Mesendoderm (in vitro differentiated cells): ENCODE measurements around the gene SPEG.

Source experiments
- DNase-seq: peaks from one replicate; pipeline ENCODE4 v3.0.0; 2013
- H2AK5ac ChIP-seq: 2 replicates; pipeline ENCODE4 v1.6.1; 2013; ENCODE audit warnings: low read length, inconsistent platforms
- H2BK120ac ChIP-seq: 2 replicates; pipeline ENCODE4 v1.6.1; 2013; ENCODE audit warnings: low read depth, mild to moderate bottlenecking, low read length, moderate library complexity, mixed read lengths
- H2BK15ac ChIP-seq: replicated peaks from 2 replicates; pipeline ENCODE4 v1.6.1; 2013; ENCODE audit warnings: low read depth, mild to moderate bottlenecking, moderate library complexity
- H2BK5ac ChIP-seq: 2 replicates; pipeline ENCODE4 v1.6.1; 2013; ENCODE audit warnings: low read length, inconsistent platforms
- H3K18ac ChIP-seq: 2 replicates; pipeline ENCODE4 v1.6.1; 2013; ENCODE audit warnings: mild to moderate bottlenecking, low read length, mixed read lengths
- H3K23ac ChIP-seq: one replicate; pipeline ENCODE4 v1.6.1; 2013; ENCODE audit warnings: low read length
- H3K27ac ChIP-seq: 2 replicates; pipeline ENCODE4 v1.5.1; 2013; ENCODE audit warnings: low read depth, mild to moderate bottlenecking, inconsistent platforms, low read length, moderate library complexity
- H3K27me3 ChIP-seq: 2 replicates; pipeline ENCODE4 v1.6.1; 2013; ENCODE audit warnings: low read length, control low read depth, mild to moderate bottlenecking, inconsistent platforms; ENCODE audit not compliant: insufficient read depth, poor library complexity
- H3K36me3 ChIP-seq: 2 replicates; pipeline ENCODE4 v1.6.1; 2013; ENCODE audit warnings: low read length, inconsistent platforms; ENCODE audit not compliant: control insufficient read depth, insufficient read depth
- H3K4ac ChIP-seq: one replicate; pipeline ENCODE4 v1.6.1; 2013; ENCODE audit warnings: low read depth, mild to moderate bottlenecking, low read length, moderate library complexity
- H3K4me1 ChIP-seq: 2 replicates; pipeline ENCODE4 v1.6.1; 2013; ENCODE audit warnings: low read depth, low read length, inconsistent platforms; ENCODE audit not compliant: control insufficient read depth
- H3K4me2 ChIP-seq: 2 replicates; pipeline ENCODE4 v1.6.1; 2013; ENCODE audit warnings: low read length
- H3K4me3 ChIP-seq: 2 replicates; pipeline ENCODE4 v1.5.1; 2013; ENCODE audit warnings: mild to moderate bottlenecking, low read length
- H3K56ac ChIP-seq: one replicate; pipeline ENCODE4 v1.6.1; 2013; ENCODE audit warnings: low read length
- H3K79me1 ChIP-seq: 2 replicates; pipeline ENCODE4 v1.6.1; 2013; ENCODE audit warnings: low read length, inconsistent platforms
- H3K79me2 ChIP-seq: 2 replicates; pipeline ENCODE4 v1.6.1; 2013; ENCODE audit warnings: mild to moderate bottlenecking, low read length; ENCODE audit not compliant: control insufficient read depth, insufficient read depth
- H3K9ac ChIP-seq: 2 replicates; pipeline ENCODE4 v1.6.1; 2013; ENCODE audit warnings: low read length, inconsistent platforms
- H4K5ac ChIP-seq: one replicate; pipeline ENCODE4 v1.6.1; 2013; ENCODE audit warnings: low read length
- H4K8ac ChIP-seq: one replicate; pipeline ENCODE4 v1.6.1; 2013; ENCODE audit warnings: low read depth, mild to moderate bottlenecking, control low read depth, low read length, moderate library complexity
- WGBS: extraction: QIAGEN DNeasy Blood & Tissue Kit; methylation state at CpG from one replicate; pipeline ENCODE4 v1.1.7; 2013; ENCODE audit warnings: low lambda C conversion rate, missing lambda C conversion rate; ENCODE audit not compliant: insufficient coverage; ENCODE audit errors: extremely low coverage; 5-methylcytosine and 5-hydroxymethylcytosine counted together

The SPEG gene

DNA sequence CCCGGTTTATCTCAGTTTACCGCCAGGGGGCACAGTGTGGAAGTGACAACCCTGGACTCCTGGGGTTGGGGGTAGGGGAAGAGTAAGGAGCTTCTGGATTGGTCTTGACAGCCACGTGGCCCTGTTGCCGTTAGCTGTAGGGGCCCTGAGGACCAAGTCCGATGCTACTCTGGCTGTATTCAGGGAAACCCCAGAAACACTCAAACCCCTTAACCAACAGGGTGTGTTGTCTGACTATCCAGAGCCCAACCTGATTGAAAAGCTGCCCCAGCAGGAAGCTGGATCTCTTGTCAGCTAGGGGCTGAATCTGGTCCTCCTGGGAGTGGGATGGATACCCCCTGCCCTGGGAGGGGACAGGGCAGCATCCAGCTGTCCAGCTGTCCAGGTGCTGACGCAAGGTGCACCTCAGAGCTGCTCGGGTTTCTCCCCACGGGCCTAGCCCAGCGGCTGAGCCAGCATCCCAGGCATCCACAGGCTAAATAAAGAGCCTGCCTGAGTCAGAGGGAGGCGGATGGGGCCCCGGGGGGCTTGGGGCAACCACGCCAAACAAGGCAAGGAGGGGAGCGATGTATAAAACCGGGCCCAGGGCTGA lies 61.0 kb downstream of the SPEG start:
- Histone ChIP-seq H3K56ac (no peak overlapping the region), H3K18ac (no peak overlapping the region), H3K9ac (no peak overlapping the region), H3K4me2 (no peak overlapping the region), H3K79me1 (peaks cover 2% of the 10 kb centered on the region), H3K4me3 (no peak overlapping the region), H3K27me3 (peaks cover 20% of the 10 kb centered on the region), H2BK5ac (no peak overlapping the region), H3K4me1 (peaks cover 17% of the 10 kb centered on the region), H2BK120ac (no peak overlapping the region), H3K4ac (no peak overlapping the region), H4K8ac (no peak overlapping the region), H3K36me3 (no peaks in the 10 kb centered on the region), H3K23ac (no peak overlapping the region), H4K5ac (no peak overlapping the region), H3K27ac (no peak overlapping the region), H3K79me2 (no peaks in the 10 kb centered on the region), H2BK15ac (no peak overlapping the region), H2AK5ac (no peak overlapping the region)
- peak; percentile 92 for DNase-seq
- WGBS = no CpG with 5 or more reads among the region's 14 CpGs

DNA sequence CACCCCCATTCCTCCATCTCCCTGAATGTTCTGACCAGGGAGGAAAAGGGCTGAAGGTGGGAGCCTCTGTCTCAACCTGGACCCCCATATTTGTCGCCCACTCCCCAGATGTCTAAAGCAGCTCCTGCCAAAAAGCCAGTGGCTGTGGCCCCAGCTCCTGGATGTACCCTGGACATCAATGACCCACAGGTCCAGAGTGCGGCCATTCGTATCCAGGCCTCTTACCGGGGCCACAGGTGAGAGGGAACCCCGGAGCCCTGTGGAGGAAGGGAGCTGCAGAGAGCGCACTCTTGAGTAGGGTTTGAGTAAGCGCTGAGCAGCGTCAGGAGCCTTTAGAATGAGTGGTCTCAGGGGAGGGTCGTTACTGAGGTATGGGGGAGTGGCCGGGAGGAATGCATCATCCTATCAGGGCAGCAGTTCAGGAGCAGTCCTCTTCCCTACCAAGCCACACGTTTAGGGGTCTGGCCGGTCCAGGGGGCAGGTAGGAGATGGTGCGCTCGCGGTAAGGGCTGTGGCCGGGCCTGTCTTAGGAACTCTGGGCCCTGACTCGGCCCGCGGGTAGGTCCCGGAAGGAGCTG lies 61.7 kb downstream of the SPEG start:
- no peak overlapping the region for H3K23ac ChIP-seq
- H3K27ac ChIP-seq = no peak overlapping the region
- H2BK120ac ChIP-seq = no peak overlapping the region
- H3K4ac ChIP-seq = no peak overlapping the region
- peak overlapping the region; percentile 6 for H3K4me2 ChIP-seq
- no peak for DNase-seq
- H3K4me3 ChIP-seq = no peak overlapping the region
- H3K36me3 ChIP-seq = no peaks in the 10 kb centered on the region
- H3K9ac ChIP-seq = no peak overlapping the region
- no peak overlapping the region for H2AK5ac ChIP-seq
- no peak overlapping the region for H2BK5ac ChIP-seq
- peaks cover 2% of the 10 kb centered on the region for H3K79me1 ChIP-seq
- no peaks in the 10 kb centered on the region for H3K79me2 ChIP-seq
- no peak overlapping the region for H4K8ac ChIP-seq
- H4K5ac ChIP-seq = no peak overlapping the region
- no peak overlapping the region for H2BK15ac ChIP-seq
- no peak overlapping the region for H3K18ac ChIP-seq
- H3K4me1 ChIP-seq = peaks cover 17% of the 10 kb centered on the region
- H3K27me3 ChIP-seq = peaks cover 20% of the 10 kb centered on the region
- H3K56ac ChIP-seq = no peak overlapping the region
- no CpG with 5 or more reads among the region's 20 CpGs for WGBS

DNA sequence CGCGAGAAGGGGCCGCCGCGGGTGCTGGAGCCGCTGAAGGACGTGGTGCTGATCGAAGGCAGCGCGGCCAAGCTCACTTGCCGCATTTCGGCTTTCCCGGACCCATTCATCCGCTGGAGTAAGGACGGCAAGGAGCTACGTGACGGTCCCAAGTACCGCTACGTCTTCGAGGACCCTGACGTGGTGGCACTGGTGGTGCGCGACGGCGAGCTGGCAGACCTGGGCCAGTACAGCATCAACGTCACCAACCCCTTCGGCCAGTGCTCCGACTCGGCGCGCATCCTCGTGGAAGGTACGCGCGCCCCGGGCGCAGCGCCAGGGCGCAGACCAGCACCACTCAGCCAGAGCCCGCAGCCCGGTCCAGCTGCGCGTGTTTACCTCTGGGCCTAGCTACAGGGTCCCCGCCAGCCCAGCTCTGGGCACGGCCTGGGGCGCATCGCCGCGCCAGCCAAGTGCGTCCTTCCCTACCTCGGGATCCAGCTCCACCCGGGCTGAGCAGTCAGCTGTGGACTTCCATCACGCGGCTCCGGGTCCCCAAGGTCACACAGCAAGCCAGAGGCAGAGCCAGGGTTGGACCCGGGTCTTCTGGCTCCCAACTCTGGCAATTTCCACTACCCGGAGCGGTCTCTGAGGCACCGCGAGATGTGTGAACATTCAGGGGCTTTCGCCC lies 62.3 kb downstream of the SPEG start:
- peak overlapping the region; percentile 29 for H3K23ac ChIP-seq
- peaks cover 17% of the 10 kb centered on the region for H3K4me1 ChIP-seq
- no peak overlapping the region for H3K4me3 ChIP-seq
- peaks cover 2% of the 10 kb centered on the region for H3K79me1 ChIP-seq
- H3K36me3 ChIP-seq = no peaks in the 10 kb centered on the region
- no peak overlapping the region for H2BK15ac ChIP-seq
- no peak overlapping the region for H3K27ac ChIP-seq
- H3K18ac ChIP-seq = no peak overlapping the region
- H3K27me3 ChIP-seq = peaks cover 20% of the 10 kb centered on the region
- WGBS = no CpG with 5 or more reads among the region's 61 CpGs
- H4K8ac ChIP-seq = no peak overlapping the region
- peak overlapping the region; percentile 6 for H3K4me2 ChIP-seq
- no peak overlapping the region for H3K56ac ChIP-seq
- no peak overlapping the region for H3K4ac ChIP-seq
- no peak for DNase-seq
- H2AK5ac ChIP-seq = no peak overlapping the region
- H3K9ac ChIP-seq = peak overlapping the region; percentile 4
- H3K79me2 ChIP-seq = no peaks in the 10 kb centered on the region
- H4K5ac ChIP-seq = no peak overlapping the region
- H2BK5ac ChIP-seq = no peak overlapping the region
- no peak overlapping the region for H2BK120ac ChIP-seq

DNA sequence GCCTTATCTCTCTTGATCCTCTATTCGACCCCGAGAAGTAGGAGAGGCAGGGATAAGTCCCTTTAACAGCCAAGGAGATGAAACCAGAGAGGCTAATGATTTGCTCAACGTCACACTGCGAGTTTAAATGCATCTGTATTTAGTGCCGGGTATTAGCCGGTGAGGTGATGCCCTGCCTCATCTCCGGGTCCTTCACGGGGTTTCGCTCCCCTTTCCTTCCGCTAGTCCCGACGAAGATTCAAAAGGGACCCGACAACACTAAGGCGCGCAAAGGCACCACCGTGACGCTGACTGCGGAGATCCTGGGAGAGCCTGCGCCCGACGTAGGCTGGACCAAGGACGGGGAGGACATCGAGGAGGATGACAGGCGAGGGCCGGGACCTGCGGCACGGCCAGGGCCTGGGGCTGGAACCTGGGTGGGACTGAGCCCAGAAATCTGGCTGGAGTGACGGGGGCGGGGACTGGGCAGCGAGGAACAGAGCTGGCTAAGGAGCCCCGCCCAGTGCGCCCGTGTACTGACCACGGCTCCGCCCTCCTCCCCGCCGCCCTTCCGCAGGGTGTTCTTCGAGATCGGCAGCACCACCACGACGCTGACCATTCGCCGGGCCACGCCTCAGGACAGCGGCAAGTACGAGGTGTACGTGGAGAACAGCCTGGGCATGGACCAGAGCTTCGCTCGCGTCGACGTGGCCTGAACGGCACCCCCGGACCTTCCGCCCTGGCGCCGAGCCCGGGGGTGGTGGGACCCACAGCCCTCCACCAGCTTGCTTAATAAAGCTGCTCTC lies 63.0 kb downstream of the SPEG start:
- H3K4ac ChIP-seq = no peak overlapping the region
- peak overlapping the region; percentile 61 for H3K9ac ChIP-seq
- no peak overlapping the region for H2BK5ac ChIP-seq
- H3K23ac ChIP-seq = peak overlapping the region; percentile 25
- no peak overlapping the region for H2BK120ac ChIP-seq
- peak overlapping the region; percentile 56 for H3K4me2 ChIP-seq
- no peak for DNase-seq
- H3K79me2 ChIP-seq = no peaks in the 10 kb centered on the region
- no peak overlapping the region for H4K8ac ChIP-seq
- peak overlapping the region; percentile 85 for H3K56ac ChIP-seq
- no peak overlapping the region for H3K18ac ChIP-seq
- peaks cover 20% of the 10 kb centered on the region for H3K27me3 ChIP-seq
- peak overlapping the region; percentile 25 for H3K27ac ChIP-seq
- peaks cover 2% of the 10 kb centered on the region for H3K79me1 ChIP-seq
- no CpG with 5 or more reads among the region's 59 CpGs for WGBS
- no peaks in the 10 kb centered on the region for H3K36me3 ChIP-seq
- peak overlapping the region; percentile 16 for H3K4me3 ChIP-seq
- no peak overlapping the region for H4K5ac ChIP-seq
- peaks cover 17% of the 10 kb centered on the region for H3K4me1 ChIP-seq
- H2BK15ac ChIP-seq = no peak overlapping the region
- H2AK5ac ChIP-seq = no peak overlapping the region

DNA sequence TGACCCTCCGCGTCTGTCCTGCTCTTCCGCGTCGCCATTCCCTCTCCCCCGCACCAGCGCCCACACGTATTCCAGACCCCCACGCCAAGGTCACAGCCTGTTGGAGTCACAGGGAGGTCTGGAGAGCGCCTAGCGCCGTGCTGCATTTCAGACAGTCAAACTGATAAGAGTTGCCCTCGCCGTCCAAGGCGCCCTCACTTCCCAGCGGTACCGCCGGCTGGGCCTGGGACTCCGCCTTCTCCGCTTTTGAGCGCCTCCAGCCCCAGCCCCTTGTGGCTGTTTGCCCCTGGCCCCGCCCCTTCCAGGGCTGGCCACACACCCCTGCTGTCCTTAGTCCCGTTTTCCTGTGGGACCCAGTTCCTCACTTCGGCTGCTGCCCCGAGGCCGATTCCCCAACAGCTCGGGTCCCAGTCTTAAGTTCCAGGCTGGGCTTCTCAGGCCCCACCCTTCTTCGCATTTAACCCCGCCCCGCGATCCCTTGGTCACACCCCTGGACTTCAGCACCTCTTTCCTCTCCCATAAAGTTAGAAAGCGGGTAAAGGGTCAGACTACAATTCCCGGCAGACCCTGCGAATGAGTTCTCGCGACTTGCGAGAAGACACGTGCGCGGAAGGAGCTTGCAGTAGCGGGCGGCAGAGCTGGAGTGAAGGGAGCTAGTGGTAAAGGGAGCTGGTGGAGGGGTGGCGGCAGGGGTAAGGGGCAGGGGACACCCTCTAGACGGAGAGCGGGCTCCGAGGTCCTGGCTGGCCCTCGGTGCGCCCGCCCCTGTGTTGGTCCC lies 63.8 kb downstream of the SPEG start, which contains the start of gene GMPPA:
GMPPA (plus strand) TSS at position 612 of the 778 bp plus-strand sequence. CDS start 1,085 bp downstream, outside the sequence.
- Histone ChIP-seq H2BK120ac (no peak within 1 kb of the TSS), H3K4me1 (peaks cover 17% of the 10 kb centered on the region), H3K4me2 (peak within 1 kb of the TSS; percentile 73), H4K8ac (no peak within 1 kb of the TSS), H3K27me3 (peaks cover 20% of the 10 kb centered on the region), H3K56ac (peak within 1 kb of the TSS; percentile 96), H3K4me3 (peak within 1 kb of the TSS; percentile 78), H3K27ac (peak within 1 kb of the TSS; percentile 25), H2BK15ac (no peak within 1 kb of the TSS), H2BK5ac (peak within 1 kb of the TSS; percentile 61), H3K18ac (peak within 1 kb of the TSS; percentile 66), H3K36me3 (no peaks in the 10 kb centered on the region), H3K4ac (peak within 1 kb of the TSS; percentile 88), H3K79me1 (peaks cover 2% of the 10 kb centered on the region), H4K5ac (peak within 1 kb of the TSS; percentile 60), H3K9ac (peak within 1 kb of the TSS; percentile 94), H3K23ac (peak within 1 kb of the TSS; percentile 25), H2AK5ac (peak within 1 kb of the TSS; percentile 7), H3K79me2 (no peaks in the 10 kb centered on the region)
- peak; percentile 100 for DNase-seq
- WGBS = no CpG with 5 or more reads among the region's 49 CpGs
